ENCODE results near the gene PAX8. TPM values are rescaled to one million over a fixed set of nuclear protein-coding genes. Genes with fewer than 3 reads are reported as not detected.

The PAX8 gene
- total and polyA plus RNA-seq, 2 of the 13 experiments (the other 11 are each of a cell fraction or from before 2014, with no cell fraction given) = 1.5 to 8.8 TPM

GRCh38 chr2:113237604-113238160 lies 41.0 kb downstream of the PAX8 start (continued):
- no peak for TF ChIP-seq ZNF770 (CRISPR knock-in tag; IDR thresholded peaks at IDR 0.05)
- TF ChIP-seq SAP130 (CRISPR knock-in tag; IDR thresholded peaks at IDR 0.05; ENCODE audit: low read depth) = 0 out of 2 replicates have a peak, but pooled peaks have one; percentile 15
- no peak for TF ChIP-seq ZNF839 (CRISPR knock-in tag; IDR thresholded peaks at IDR 0.05; ENCODE audit: borderline replicate concordance)
- TF ChIP-seq ETV5 (CRISPR knock-in tag; IDR thresholded peaks at IDR 0.05; ENCODE audit: borderline replicate concordance) = peak; percentile 36; the same call in 1 of the 2 replicates
- no peak for TF ChIP-seq ZNF792 (CRISPR knock-in tag; IDR thresholded peaks at IDR 0.05)
- TF ChIP-seq SOX13 (IDR thresholded peaks at IDR 0.05) = no peak
- peak in 1 of 2 experiments; percentile 63; a peak in 1 of 4 replicates for TF ChIP-seq SOX13 (CRISPR knock-in tag; conservative IDR thresholded peaks at IDR 0.05 in 1 of 2, IDR thresholded peaks at IDR 0.05 in 1 of 2)
- no peak for TF ChIP-seq HNF4A (CRISPR knock-in tag; IDR thresholded peaks at IDR 0.05)
- peak; percentile 23; the same call in 1 of the 2 replicates for TF ChIP-seq RARA (CRISPR knock-in tag; IDR thresholded peaks at IDR 0.05)
- no peak for TF ChIP-seq ZZZ3 (CRISPR knock-in tag; IDR thresholded peaks at IDR 0.05; ENCODE audit: borderline replicate concordance)
- TF ChIP-seq CENPT (CRISPR knock-in tag; IDR thresholded peaks at IDR 0.05; ENCODE audit: low read depth) = no peak
- TF ChIP-seq ZNF572 (CRISPR knock-in tag; IDR thresholded peaks at IDR 0.05) = no peak
- no peak for TF ChIP-seq FOXA1 (IDR thresholded peaks at IDR 0.05)
- no peak for TF ChIP-seq FOXA1 (CRISPR knock-in tag; IDR thresholded peaks at IDR 0.05)
- TF ChIP-seq TEAD3 (CRISPR knock-in tag; optimal IDR thresholded peaks at IDR 0.05; ENCODE audit: borderline replicate concordance) = peak; percentile 93
- TF ChIP-seq ZNF292 (CRISPR knock-in tag; IDR thresholded peaks at IDR 0.05; ENCODE audit: borderline replicate concordance, low read depth) = no peak
- TF ChIP-seq SMARCE1 (IDR thresholded peaks at IDR 0.05; ENCODE audit: borderline replicate concordance) = no peak
- TF ChIP-seq SOX6 (IDR thresholded peaks at IDR 0.05) = no peak
- TF ChIP-seq SOX6 (CRISPR knock-in tag; IDR thresholded peaks at IDR 0.05) = peak; percentile 17; the same call in 1 of the 2 replicates
- peak; percentile 16; the same call in 1 of the 2 replicates for TF ChIP-seq CEBPG (CRISPR knock-in tag; IDR thresholded peaks at IDR 0.05)
- TF ChIP-seq PBX2 (CRISPR knock-in tag; IDR thresholded peaks at IDR 0.05) = no peak
- no peak for TF ChIP-seq ZNF180 (CRISPR knock-in tag; IDR thresholded peaks at IDR 0.05; ENCODE audit: borderline replicate concordance, low read depth)
